Measurements from ENCODE around the gene POU2AF1.

DNA sequence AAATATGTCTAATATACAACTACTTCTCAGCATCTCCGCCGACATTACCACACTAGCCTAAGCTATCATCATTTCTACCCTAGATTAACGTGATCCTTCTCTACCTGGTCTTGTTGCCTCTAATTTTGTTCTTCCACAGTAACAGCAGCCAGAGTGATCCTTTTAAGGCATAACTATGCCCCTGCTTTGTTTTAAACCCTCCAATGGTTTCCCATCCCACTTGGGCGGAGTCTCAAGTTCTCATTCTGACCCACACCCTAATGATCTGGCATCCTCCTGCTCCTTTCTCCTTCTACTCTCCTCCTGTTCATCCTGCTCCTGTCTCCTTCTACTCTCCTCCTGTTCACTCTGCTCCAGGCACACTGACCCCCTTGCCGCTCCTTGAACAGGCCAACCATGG is 31.9 kb upstream of the POU2AF1 start:
- TF ChIP-seq, protein P1, sequence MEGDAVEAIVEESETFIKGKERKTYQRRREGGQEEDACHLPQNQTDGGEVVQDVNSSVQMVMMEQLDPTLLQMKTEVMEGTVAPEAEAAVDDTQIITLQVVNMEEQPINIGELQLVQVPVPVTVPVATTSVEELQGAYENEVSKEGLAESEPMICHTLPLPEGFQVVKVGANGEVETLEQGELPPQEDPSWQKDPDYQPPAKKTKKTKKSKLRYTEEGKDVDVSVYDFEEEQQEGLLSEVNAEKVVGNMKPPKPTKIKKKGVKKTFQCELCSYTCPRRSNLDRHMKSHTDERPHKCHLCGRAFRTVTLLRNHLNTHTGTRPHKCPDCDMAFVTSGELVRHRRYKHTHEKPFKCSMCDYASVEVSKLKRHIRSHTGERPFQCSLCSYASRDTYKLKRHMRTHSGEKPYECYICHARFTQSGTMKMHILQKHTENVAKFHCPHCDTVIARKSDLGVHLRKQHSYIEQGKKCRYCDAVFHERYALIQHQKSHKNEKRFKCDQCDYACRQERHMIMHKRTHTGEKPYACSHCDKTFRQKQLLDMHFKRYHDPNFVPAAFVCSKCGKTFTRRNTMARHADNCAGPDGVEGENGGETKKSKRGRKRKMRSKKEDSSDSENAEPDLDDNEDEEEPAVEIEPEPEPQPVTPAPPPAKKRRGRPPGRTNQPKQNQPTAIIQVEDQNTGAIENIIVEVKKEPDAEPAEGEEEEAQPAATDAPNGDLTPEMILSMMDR (conservative IDR thresholded peaks at IDR 0.05; ENCODE audit: low read depth, low read length): no peak
- no peak for TF ChIP-seq EZH2phosphoT487 (IDR thresholded peaks at IDR 0.05; ENCODE audit: borderline replicate concordance, low read length)
- TF ChIP-seq EZH2 (IDR thresholded peaks at IDR 0.05; ENCODE audit: low read length, unreplicated experiment): no peak

Data from PC-3 (cell line).